Activated naive CD8-positive, alpha-beta T cell (primary cell): ENCODE measurements around the gene UPK2.

ENCODE experiments used
- H3K27ac Mint-ChIP-seq: one replicate; pipeline ENCODE4 v1.8.0; 2021; ENCODE audit warnings: mixed read lengths
- H3K27me3 Mint-ChIP-seq: one replicate; pipeline ENCODE4 v1.8.0; 2021; ENCODE audit warnings: mixed read lengths
- H3K36me3 Mint-ChIP-seq: one replicate; pipeline ENCODE4 v1.8.0; 2021; ENCODE audit warnings: mixed read lengths
- H3K4me1 Mint-ChIP-seq: one replicate; pipeline ENCODE4 v1.8.0; 2021; ENCODE audit warnings: low read depth, mixed read lengths
- H3K4me3 Mint-ChIP-seq: one replicate; pipeline ENCODE4 v1.8.0; 2021; ENCODE audit warnings: mild to moderate bottlenecking, mixed read lengths
- H3K9me3 Mint-ChIP-seq: one replicate; pipeline ENCODE4 v1.8.0; 2021; ENCODE audit warnings: low read depth, mixed read lengths

Gene UPK2

DNA sequence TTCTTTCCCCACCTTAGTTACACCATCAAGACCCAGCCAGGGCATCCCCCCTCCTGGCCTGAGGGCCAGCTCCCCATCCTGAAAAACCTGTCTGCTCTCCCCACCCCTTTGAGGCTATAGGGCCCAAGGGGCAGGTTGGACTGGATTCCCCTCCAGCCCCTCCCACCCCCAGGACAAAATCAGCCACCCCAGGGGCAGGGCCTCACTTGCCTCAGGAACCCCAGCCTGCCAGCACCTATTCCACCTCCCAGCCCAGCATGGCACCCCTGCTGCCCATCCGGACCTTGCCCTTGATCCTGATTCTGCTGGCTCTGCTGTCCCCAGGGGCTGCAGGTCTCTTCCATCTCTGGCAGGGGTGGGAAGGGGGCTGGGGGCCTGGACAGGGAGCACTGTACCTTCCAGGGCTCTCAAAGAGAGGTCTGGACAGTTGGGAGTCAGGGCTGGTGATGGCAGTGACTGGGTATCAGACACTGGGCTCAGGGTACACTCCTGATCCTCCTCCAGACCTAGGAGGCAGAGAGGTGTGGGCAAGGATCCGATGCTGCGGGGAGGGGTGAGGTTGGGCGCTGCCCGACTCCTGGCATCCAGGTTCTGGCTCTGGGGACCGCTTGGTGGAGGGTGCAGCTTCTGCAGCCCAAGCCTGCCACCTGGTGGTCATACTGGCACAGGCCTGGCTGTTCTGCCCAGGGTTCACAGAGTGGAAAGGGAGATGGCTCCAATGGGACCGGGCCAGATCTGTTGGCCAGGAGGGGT is at the start of gene UPK2:
TSS of gene UPK2 (plus strand) at position 205 of the 753 bp plus-strand sequence. CDS start at position 258, 53 bp downstream.
- no peak within 1 kb of the TSS for H3K27ac Mint-ChIP-seq
- no peak within 1 kb of the TSS for H3K4me3 Mint-ChIP-seq
- no peaks in the 10 kb centered on the region for H3K9me3 Mint-ChIP-seq
- no peaks in the 10 kb centered on the region for H3K36me3 Mint-ChIP-seq
- H3K4me1 Mint-ChIP-seq = peaks cover 7% of the 10 kb centered on the region
- H3K27me3 Mint-ChIP-seq = no peaks in the 10 kb centered on the region

DNA sequence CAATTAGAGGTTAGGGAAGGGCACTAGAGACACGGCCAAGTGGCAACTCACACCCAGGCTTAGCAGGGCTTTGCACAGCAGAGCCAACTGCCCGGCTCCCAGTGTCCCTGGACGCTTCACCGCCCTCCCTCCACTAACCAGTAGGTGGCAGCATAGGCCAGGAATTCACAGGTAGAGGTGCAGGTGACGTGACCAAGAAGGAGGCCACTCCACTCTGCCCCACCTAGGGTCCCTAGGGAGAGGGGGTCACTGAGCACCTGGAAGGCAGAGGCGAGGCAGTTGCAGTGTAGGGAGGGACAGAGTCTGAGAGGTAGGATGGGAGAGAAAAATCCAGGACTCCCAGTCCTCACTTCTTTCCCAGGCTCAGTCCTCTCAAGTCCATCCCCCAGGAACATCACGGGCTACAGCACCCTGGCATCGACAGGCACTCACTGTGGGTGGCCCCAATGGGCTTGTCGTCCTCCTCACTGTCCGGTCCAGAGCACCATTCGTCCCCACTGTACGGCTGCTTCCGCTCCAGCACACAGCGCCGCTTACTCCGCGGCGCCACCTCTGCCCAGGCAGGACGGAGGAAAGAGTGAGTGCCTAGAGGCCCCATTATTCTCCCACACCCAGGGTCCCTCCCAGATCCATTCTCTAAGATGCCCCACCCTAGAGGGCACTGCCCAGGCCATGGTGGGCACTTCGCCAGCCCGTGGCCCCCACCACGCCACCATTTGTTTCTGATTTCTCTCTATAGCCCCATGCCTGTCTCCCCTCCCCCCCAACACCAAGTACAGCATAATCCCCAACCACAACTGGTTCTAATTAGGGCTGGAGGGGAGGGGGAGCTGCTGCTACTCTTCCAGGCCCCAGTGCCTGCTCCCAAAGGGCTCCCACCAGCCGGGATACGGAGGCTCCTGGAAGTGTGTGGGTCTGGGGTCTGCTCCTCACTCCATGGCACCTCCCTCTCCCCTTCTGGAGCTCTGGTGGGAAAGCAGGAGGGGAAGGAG is 48.8 kb upstream of the UPK2 start:
- H3K27me3 Mint-ChIP-seq = no peaks in the 10 kb centered on the region
- peaks cover 45% of the 10 kb centered on the region for H3K4me1 Mint-ChIP-seq
- no peaks in the 10 kb centered on the region for H3K9me3 Mint-ChIP-seq
- H3K4me3 Mint-ChIP-seq = peak overlapping the region; percentile 40
- no peaks in the 10 kb centered on the region for H3K36me3 Mint-ChIP-seq
- peak overlapping the region; percentile 70 for H3K27ac Mint-ChIP-seq

DNA sequence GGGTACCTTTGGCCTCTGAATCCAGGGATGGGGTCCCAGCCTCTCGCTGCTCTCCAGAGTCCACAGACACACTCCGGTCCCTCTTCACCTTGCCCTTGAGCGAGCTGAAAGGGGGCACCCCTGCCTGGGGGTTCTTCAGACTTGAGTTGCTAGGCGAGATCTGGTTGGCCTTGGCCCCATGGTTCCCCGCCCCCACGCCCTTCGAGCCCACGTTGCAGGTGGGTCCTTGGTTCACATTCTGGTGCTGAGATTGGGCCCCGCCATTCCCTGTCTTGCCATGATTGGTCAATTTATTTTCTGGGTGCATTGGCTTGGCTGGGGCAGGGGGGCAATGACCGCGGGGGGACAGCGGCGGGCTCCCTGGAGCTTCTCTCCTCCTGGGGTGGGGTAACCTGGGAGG is 47.8 kb upstream of the UPK2 start:
- peak overlapping the region; percentile 70 for H3K27ac Mint-ChIP-seq
- H3K4me3 Mint-ChIP-seq = no peak overlapping the region
- peaks cover 54% of the 10 kb centered on the region for H3K4me1 Mint-ChIP-seq
- no peaks in the 10 kb centered on the region for H3K9me3 Mint-ChIP-seq
- no peaks in the 10 kb centered on the region for H3K36me3 Mint-ChIP-seq
- no peaks in the 10 kb centered on the region for H3K27me3 Mint-ChIP-seq

DNA sequence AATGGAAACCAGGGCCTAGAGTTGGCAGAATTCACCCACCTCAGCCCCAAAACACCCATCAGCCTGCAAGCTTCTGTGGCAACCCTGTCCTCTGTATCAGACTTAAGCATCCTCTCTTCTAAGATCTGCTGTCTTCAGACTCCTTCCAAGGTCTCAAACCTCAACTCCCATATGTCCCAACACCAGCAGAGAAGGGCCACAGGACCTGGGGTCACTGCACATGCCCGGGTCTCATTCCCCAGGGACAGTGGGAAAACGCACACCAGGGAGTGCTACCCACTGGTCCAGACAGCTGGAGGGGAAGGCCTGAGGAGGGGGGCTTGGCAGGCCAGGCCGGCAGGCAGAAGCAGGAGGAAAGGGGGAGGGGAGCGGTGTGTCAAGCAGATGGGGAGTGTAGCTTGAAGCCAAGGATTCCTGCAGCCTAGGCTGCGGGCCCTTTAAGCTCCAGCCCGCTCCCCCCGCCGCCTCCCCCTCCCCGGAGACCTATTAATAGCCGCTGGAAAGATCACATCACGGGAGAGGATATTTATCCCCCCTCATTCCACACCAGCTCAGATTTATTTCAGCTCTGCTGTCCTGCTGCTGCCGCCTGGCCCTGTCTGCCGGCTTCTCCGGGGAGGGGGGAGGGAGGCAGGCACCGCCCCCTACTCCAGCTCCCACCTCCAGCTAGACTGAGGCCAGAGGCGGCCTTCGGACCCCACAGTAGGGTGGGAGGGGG is 47.0 kb upstream of the UPK2 start:
- Mint-ChIP-seq H3K4me1 (peaks cover 59% of the 10 kb centered on the region), H3K36me3 (no peaks in the 10 kb centered on the region), H3K27me3 (no peaks in the 10 kb centered on the region), H3K4me3 (peak overlapping the region; percentile 57), H3K9me3 (no peaks in the 10 kb centered on the region), H3K27ac (peak overlapping the region; percentile 84)

DNA sequence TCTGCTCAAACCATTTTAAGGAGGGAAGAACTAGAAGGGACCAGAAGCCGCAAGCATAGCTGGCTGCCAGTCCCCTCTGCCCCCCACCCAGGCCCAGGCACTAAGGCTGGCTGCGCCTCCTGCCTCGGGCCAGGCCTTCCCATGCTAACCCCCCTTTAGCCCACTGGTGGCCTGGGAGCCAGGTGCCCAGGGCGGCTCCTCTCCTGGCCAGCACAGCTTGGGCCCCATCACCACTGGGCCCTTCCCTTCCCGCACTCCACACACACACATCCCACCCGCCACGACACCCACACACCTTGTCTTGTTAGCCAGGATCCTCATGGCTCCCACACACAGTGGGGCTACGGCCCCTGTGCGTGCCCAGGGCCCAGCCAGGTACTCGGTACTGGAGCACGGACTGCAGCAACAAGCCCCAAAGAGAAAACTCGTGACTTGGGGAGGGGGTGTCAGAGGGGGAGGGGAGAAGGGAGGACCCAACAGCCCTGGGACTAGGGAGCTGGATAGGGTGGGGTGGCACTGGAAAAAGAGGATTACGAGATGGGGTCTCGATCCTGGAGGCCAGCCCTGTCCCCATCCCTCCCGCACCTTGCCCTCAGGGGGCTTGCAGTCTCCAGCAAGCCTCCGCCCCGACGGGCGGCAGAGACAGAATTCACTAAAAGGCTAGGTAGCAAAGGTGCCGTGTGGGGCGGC is 46.3 kb upstream of the UPK2 start:
- Mint-ChIP-seq H3K4me3 (peak overlapping the region; percentile 69), H3K36me3 (no peaks in the 10 kb centered on the region), H3K27ac (peak overlapping the region; percentile 77), H3K27me3 (no peaks in the 10 kb centered on the region), H3K4me1 (peaks cover 65% of the 10 kb centered on the region), H3K9me3 (no peaks in the 10 kb centered on the region)

DNA sequence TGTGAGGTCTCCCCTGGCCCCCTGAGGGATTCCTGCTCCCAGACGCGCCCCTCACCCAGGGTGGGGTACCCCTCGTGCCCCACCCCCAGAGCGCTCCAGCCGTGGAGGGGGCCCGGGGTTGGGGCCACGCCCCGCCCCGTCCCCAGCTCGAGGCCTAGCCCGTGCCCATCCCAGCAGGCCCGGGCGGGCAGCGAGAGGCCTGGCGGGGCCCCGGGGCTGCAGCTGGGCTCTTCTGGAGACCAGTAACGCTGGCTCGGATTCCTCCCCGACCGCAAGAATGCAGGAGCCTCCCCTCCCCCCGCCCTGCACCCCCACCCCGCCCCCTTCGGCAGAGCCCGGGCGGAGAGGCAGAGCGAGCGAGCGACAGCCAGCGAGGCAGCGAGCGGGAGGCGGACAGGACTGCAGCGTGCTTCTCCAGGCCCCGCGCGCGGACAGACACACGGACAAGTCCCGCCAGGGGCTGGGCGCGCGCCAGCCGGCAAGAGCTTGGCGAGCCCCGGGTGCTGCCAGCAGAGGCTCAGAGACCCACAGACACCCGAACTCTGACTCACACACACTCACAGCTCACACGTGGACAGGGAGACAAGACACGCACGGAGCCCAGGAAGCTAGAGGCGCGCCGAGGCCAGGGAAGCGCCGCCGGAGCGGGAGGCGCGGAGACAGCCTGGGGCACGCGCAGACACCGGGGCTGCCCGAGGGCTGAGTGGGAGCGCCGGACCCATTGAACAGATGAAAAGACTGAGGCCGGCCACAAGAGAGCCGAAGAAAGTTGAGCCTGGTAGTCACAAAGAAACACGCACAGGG is 45.6 kb upstream of the UPK2 start:
- Mint-ChIP-seq H3K4me3 (peak overlapping the region; percentile 82), H3K27me3 (no peaks in the 10 kb centered on the region), H3K36me3 (no peaks in the 10 kb centered on the region), H3K4me1 (peaks cover 69% of the 10 kb centered on the region), H3K27ac (peak overlapping the region; percentile 92), H3K9me3 (no peaks in the 10 kb centered on the region)

DNA sequence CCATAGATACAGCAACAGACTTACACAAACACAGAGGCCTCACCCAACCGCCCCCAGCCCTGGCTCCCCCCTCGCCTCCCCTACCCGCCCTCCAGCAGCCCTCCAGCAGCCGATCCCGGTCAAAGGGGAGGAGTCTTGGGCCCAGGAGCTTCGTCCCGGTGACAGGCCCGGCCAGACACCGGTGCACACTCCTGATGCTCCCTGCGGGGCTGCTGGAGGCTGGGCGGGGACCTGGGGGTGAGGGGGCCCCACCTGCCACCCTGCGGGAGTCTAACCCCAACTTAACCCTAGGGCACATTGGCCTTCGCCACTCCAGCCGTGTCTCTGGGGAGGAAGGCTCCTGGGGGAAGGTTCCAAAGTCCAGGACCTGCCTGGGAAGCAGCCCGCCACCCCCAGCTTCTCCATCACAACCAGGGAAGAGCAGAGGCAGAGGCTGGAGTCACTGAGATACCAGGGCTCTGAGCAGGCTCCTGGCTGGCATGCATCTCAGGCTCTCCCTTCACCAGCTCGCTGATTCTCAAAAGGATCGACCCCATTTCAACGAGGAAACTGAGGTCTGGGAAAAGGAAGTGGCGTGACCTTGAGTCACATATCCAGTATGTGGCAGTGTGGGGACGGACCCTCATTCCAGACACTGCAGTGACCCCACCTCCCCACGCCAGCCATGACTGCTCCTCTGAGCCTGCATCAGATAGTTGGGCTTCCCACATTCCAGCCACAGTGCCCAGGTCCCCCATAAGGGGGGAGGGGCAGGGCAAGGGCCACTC is 44.8 kb upstream of the UPK2 start:
- H3K9me3 Mint-ChIP-seq = no peaks in the 10 kb centered on the region
- H3K4me3 Mint-ChIP-seq = peak overlapping the region; percentile 84
- no peaks in the 10 kb centered on the region for H3K36me3 Mint-ChIP-seq
- H3K27me3 Mint-ChIP-seq = no peaks in the 10 kb centered on the region
- peaks cover 77% of the 10 kb centered on the region for H3K4me1 Mint-ChIP-seq
- peak overlapping the region; percentile 99 for H3K27ac Mint-ChIP-seq

DNA sequence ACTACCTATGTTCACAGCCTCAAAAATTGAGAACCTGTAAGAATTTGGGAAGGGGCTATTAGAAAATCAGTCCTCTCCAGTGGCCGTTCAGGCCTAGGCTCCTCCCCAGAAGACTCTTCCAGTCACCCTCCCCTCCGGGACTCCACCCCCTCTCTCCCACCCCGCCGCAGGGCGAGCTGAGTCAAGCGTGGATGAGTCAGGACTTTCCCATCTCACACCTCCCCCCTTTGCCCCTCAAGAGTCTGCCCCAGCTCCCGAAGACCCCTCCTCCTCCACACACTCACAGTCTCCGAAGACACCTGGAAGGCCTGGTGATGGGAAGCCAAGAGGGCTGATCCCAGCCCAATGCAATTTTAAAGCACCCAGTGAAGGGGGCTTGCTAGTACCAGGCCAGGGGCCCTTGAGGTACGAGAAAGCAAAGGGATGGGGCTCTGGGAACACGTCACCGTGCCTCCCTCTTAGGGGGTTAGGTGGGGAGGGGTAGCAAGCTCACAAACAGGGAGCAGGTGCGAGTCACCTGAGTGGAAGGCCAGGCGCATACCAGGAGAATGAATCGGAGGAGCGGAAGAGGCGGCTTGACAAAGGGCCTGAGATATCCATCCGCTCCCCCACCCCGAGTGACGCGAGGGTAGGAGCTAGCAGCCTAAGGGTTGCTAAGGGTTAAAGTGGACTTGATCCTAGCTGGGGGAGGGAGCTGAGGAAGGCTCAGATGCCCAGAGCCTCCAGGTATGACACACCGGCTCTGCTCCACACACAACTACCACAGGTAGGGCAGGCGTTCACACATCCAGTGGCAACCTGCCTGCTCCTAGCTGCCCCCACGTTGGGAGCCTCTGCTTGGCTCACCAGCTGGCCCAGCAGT is 44.0 kb upstream of the UPK2 start:
- H3K4me1 Mint-ChIP-seq = peaks cover 79% of the 10 kb centered on the region

DNA sequence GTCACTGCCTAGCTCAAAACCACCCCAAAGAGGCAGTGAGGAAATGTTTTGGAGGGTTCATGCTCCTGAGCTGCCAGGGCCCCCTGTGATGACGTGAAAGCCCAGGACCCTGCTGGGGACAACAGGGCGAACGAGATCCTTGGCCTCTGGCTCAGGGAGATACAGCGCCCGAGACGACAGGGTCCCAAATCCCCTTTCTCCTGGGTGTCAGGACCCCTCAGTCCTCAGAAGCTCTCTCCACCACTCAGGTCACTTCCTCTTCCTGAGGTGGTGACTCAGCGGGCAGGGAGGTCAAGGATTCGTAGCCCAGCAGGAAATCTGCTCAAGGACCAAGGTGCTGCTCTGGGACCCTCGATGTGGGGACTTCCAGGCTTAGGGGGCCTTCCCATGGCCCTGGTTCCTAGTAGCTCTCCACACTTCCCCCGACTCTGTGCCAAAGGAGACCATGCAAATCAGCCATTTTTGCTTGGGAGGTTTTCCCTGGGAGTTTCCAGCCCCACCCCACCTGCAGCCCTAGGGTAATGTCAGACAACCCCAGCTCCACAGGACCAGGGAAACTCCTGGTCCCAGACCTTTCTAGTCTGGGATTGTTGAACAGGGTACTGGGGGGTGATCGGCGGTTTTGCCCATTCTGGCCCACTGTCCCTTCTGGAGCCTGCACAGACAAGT is 43.2 kb upstream of the UPK2 start:
- peak overlapping the region; percentile 99 for H3K27ac Mint-ChIP-seq
- H3K27me3 Mint-ChIP-seq = no peaks in the 10 kb centered on the region
- no peaks in the 10 kb centered on the region for H3K36me3 Mint-ChIP-seq
- peak overlapping the region; percentile 84 for H3K4me3 Mint-ChIP-seq
- H3K4me1 Mint-ChIP-seq = peaks cover 80% of the 10 kb centered on the region
- no peaks in the 10 kb centered on the region for H3K9me3 Mint-ChIP-seq

More for the DNA sequence above, 44.0 kb upstream of the UPK2 start:
- Mint-ChIP-seq H3K27me3 (no peaks in the 10 kb centered on the region), H3K27ac (peak overlapping the region; percentile 99), H3K4me3 (peak overlapping the region; percentile 84), H3K36me3 (no peaks in the 10 kb centered on the region), H3K9me3 (no peaks in the 10 kb centered on the region)

DNA sequence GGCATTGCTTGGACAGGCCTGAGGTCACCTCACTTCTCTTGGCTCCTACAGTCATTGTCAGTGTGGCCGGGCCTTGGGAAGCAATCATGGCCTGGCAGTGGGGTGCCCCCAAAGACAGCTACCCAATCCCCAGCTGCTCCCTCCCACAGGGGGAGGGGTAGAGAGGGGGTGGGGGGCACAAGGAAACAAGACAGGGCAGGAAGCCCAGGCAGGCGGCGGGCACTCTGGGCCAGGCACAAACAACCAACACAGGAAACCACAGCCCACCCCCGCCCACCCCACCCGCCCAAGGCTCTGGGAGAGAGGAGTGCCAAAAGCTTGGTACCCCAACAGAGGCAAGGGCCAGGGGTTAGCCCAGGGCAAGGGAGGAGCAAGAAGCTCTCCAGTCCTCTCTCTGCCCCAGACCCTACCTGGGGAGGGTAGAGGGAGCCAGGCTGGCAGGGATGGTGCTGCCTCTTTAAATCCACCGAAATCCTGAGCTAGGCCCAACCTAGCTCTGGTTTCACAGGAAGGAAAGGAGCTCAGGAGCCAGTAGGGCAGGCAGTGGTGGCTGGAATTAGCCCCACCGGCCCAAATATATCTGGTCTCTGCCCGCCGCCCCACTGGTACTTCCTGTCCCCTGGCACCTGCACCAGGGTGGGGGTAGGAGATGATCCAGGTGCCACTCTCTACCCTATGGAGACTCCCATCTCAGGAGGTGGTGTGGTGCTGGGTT is 42.5 kb upstream of the UPK2 start:
- peak overlapping the region; percentile 84 for H3K4me3 Mint-ChIP-seq
- peak overlapping the region; percentile 99 for H3K27ac Mint-ChIP-seq
- H3K9me3 Mint-ChIP-seq = no peaks in the 10 kb centered on the region
- no peaks in the 10 kb centered on the region for H3K27me3 Mint-ChIP-seq
- peaks cover 79% of the 10 kb centered on the region for H3K4me1 Mint-ChIP-seq
- no peaks in the 10 kb centered on the region for H3K36me3 Mint-ChIP-seq

DNA sequence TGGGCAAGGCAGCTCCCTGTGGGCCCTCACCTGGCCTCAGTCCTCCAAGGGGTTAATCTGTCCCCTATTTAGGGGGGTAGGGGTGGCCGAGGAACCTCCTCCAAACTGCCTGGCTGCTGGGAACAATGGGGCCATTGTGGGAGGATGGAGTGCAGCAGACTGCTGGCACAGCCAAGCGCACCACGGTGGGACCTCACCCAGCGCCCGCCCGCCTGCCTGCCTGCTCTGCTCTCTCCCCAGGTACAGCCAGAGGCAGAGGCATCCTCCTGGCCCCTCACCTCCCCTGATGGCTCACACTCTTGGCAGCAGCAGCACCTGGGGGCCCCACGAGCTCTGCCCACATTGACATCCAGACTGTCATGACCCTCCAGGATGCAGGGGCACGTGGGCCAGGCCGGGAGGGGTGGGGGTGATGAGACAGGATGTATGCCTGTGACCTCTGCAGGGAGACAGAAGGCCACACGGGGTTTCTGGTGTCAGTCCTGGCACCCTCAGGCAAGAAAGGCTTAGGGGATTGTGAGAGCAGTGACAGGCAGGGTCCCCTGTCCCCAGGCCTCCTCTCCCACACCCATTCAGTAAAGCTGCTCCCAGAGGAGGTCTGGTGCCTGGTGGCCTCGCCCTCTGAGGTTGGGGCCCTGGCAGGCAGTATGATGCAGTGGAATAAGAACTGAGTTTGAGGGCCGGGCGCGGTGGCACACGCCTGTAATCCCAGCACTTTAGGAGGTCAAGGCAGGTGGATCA is 41.8 kb upstream of the UPK2 start:
- Mint-ChIP-seq H3K4me3 (peak overlapping the region; percentile 78), H3K36me3 (no peaks in the 10 kb centered on the region), H3K4me1 (peaks cover 79% of the 10 kb centered on the region), H3K27ac (peak overlapping the region; percentile 99), H3K27me3 (no peaks in the 10 kb centered on the region), H3K9me3 (no peaks in the 10 kb centered on the region)
